ENCODE data around the gene FN3K.
A peak's percentile ranks its signal among the peaks of the same experiment; 100 is the strongest.

The FN3K gene

DNA sequence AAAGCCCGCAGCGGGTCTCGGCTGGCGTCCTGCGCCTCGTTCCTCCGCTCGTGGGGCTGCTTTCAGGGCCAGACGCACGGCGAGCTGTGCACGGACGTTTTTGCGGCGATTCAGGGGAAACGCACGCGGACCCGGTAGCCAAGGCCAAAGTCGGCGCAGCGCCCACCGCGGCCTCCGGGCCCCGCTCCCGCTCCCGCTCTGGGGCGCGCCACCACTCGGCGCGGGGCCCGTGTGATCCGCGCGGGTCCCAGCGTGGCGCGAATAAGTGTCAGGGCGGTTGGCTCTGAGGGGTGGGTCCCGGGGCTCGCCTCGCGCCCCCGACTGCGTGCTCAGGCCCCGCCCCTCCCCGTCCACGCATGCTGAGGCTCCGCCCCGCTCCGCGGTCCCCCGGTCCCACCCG, 15.8 kb downstream of the FN3K start:
- CTCF ChIA-PET, result no interaction called here
- Histone ChIP-seq H3K9me3 (ENCODE audit: control insufficient read depth, insufficient read depth, low read depth, low read length) (no peaks in the 10 kb centered on the region), H3K4me1 (ENCODE audit: control insufficient read depth, insufficient read depth, low read length) (peaks cover 8% of the 10 kb centered on the region), H3K27ac (ENCODE audit: extremely low read depth, low read depth, low read length) (no peak overlapping the region), H3K36me3 (ENCODE audit: control insufficient read depth in 2 of 2, insufficient read depth in 1 of 2, low read length in 2 of 2) (peaks cover 0 to 5% of the 10 kb centered on the region in 2 experiments), H3K4me3 (ENCODE audit: low read depth, low read length) (peak overlapping the region; percentile 25)
- TF ChIP-seq ZXDB (tag by site-specific recombination; IDR thresholded peaks at IDR 0.05) (no peak), ZNF133 (tag by site-specific recombination; IDR thresholded peaks at IDR 0.05) (no peak), ZNF10 (tag by site-specific recombination; IDR thresholded peaks at IDR 0.05) (no peak), ZNF530 (tag by site-specific recombination; IDR thresholded peaks at IDR 0.05; ENCODE audit: low read depth) (no peak), ZNF148 (tag by site-specific recombination; IDR thresholded peaks at IDR 0.05; ENCODE audit: borderline replicate concordance) (no peak), ZNF747 (tag by site-specific recombination; IDR thresholded peaks at IDR 0.05) (no peak), ZNF211 (tag by site-specific recombination; IDR thresholded peaks at IDR 0.05; ENCODE audit: low read depth) (no peak), ZNF658 (tag by site-specific recombination; IDR thresholded peaks at IDR 0.05) (no peak), ZNF704 (tag by site-specific recombination; IDR thresholded peaks at IDR 0.05) (no peak)
- TF ChIP-seq, protein P1, sequence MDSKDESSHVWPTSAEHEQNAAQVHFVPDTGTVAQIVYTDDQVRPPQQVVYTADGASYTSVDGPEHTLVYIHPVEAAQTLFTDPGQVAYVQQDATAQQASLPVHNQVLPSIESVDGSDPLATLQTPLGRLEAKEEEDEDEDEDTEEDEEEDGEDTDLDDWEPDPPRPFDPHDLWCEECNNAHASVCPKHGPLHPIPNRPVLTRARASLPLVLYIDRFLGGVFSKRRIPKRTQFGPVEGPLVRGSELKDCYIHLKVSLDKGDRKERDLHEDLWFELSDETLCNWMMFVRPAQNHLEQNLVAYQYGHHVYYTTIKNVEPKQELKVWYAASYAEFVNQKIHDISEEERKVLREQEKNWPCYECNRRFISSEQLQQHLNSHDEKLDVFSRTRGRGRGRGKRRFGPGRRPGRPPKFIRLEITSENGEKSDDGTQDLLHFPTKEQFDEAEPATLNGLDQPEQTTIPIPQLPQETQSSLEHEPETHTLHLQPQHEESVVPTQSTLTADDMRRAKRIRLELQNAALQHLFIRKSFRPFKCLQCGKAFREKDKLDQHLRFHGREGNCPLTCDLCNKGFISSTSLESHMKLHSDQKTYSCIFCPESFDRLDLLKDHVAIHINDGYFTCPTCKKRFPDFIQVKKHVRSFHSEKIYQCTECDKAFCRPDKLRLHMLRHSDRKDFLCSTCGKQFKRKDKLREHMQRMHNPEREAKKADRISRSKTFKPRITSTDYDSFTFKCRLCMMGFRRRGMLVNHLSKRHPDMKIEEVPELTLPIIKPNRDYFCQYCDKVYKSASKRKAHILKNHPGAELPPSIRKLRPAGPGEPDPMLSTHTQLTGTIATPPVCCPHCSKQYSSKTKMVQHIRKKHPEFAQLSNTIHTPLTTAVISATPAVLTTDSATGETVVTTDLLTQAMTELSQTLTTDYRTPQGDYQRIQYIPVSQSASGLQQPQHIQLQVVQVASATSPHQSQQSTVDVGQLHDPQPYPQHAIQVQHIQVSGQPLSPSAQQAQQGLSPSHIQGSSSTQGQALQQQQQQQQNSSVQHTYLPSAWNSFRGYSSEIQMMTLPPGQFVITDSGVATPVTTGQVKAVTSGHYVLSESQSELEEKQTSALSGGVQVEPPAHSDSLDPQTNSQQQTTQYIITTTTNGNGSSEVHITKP (tag by site-specific recombination; IDR thresholded peaks at IDR 0.05), result no peak
- POLR2A ChIA-PET, result no interaction called here

GRCh38 chr17:82751571-82752370, 16.4 kb downstream of the FN3K start, which contains the start of gene TBCD:
Gene TBCD (plus strand): TSS chr17:82752065. CDS start chr17:82752194, 129 bp downstream.
- Histone ChIP-seq H3K4me3 (ENCODE audit: low read depth, low read length) (peak within 1 kb of the TSS; percentile 97), H3K4me1 (ENCODE audit: control insufficient read depth, insufficient read depth, low read length) (peaks cover 8% of the 10 kb centered on the region), H3K36me3 (ENCODE audit: control insufficient read depth in 2 of 2, insufficient read depth in 1 of 2, low read length in 2 of 2) (peaks cover 3 to 9% of the 10 kb centered on the region in 2 experiments), H3K27ac (ENCODE audit: extremely low read depth, low read depth, low read length) (peak within 1 kb of the TSS; percentile 83), H3K9me3 (ENCODE audit: control insufficient read depth, insufficient read depth, low read depth, low read length) (no peaks in the 10 kb centered on the region)
- CTCF ChIA-PET, result interaction anchor here (1.4 kb wide), 1 partner anchor 13 kb away, joined by 4 read pairs; no protein-coding TSS in a partner anchor
- POLR2A ChIA-PET, result no interaction called here
- TF ChIP-seq, protein P2, sequence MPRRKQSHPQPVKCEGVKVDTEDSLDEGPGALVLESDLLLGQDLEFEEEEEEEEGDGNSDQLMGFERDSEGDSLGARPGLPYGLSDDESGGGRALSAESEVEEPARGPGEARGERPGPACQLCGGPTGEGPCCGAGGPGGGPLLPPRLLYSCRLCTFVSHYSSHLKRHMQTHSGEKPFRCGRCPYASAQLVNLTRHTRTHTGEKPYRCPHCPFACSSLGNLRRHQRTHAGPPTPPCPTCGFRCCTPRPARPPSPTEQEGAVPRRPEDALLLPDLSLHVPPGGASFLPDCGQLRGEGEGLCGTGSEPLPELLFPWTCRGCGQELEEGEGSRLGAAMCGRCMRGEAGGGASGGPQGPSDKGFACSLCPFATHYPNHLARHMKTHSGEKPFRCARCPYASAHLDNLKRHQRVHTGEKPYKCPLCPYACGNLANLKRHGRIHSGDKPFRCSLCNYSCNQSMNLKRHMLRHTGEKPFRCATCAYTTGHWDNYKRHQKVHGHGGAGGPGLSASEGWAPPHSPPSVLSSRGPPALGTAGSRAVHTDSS (tag by site-specific recombination; IDR thresholded peaks at IDR 0.05), result peak; percentile 55; the same call in 1 of the 2 replicates
- TF ChIP-seq ZNF707 (tag by site-specific recombination; IDR thresholded peaks at IDR 0.05) (no peak), ZNF660 (tag by site-specific recombination; IDR thresholded peaks at IDR 0.05) (peak; percentile 84), ZFHX2 (tag by site-specific recombination; conservative IDR thresholded peaks at IDR 0.05) (peak; percentile 84), ZNF600 (tag by site-specific recombination; IDR thresholded peaks at IDR 0.05) (peak; percentile 38), ZNF341 (tag by site-specific recombination; IDR thresholded peaks at IDR 0.05; ENCODE audit: low read depth) (0 out of 2 replicates have a peak, but pooled peaks have one; percentile 17), ZNF629 (tag by site-specific recombination; IDR thresholded peaks at IDR 0.05) (peak; percentile 55; the same call in 1 of the 2 replicates), ZNF785 (tag by site-specific recombination; IDR thresholded peaks at IDR 0.05) (peak; percentile 95; the same call in 1 of the 2 replicates), ZNF560 (tag by site-specific recombination; IDR thresholded peaks at IDR 0.05; ENCODE audit: borderline replicate concordance) (no peak), ZBTB48 (tag by site-specific recombination; IDR thresholded peaks at IDR 0.05) (0 out of 2 replicates have a peak, but pooled peaks have one; percentile 28), ZSCAN30 (tag by site-specific recombination; IDR thresholded peaks at IDR 0.05) (peak; percentile 68), ZNF555 (tag by site-specific recombination; conservative IDR thresholded peaks at IDR 0.05) (no peak), ZBTB8A (tag by site-specific recombination; IDR thresholded peaks at IDR 0.05) (peak; percentile 71), ZBTB7A (tag by site-specific recombination; IDR thresholded peaks at IDR 0.05; ENCODE audit: low read depth) (0 out of 2 replicates have a peak, but pooled peaks have one; percentile 41)
- TF ChIP-seq, protein P3, sequence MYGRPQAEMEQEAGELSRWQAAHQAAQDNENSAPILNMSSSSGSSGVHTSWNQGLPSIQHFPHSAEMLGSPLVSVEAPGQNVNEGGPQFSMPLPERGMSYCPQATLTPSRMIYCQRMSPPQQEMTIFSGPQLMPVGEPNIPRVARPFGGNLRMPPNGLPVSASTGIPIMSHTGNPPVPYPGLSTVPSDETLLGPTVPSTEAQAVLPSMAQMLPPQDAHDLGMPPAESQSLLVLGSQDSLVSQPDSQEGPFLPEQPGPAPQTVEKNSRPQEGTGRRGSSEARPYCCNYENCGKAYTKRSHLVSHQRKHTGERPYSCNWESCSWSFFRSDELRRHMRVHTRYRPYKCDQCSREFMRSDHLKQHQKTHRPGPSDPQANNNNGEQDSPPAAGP (tag by site-specific recombination; IDR thresholded peaks at IDR 0.05), result peak; percentile 86

Data from HEK293 (cell line).